GM12872 (cell line): ENCODE measurements around the gene PRDM16.

Experiments
- TF ChIP-seq, protein P1 (sequence below): IDR thresholded peaks from 3 replicates; pipeline ENCODE4 v1.5.1; 2011; ENCODE audit warnings: low read depth, mild to moderate bottlenecking, low read length, moderate library complexity; ENCODE audit not compliant: insufficient read depth

PRDM16 gene

DNA sequence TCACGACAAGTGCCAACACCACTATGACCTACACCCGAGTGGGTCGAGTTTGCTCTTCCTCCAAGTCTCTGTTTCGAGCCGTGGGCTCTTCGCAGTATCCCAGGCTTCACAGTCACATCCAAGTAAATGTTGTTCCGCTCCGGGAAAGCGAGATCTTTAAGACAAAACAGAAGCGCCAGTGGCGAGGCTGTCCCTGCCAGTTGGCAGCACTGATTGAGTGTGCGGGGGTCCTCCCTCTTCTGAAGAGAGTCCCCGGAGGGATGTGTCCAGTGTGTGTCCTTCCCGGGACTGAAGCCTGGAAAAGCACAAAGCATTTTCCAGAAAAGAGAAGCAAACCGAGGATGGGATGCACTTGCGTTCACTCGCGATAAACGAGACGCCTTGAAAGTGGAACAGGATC lies 158.9 kb downstream of the PRDM16 start:
- TF ChIP-seq, protein P1, sequence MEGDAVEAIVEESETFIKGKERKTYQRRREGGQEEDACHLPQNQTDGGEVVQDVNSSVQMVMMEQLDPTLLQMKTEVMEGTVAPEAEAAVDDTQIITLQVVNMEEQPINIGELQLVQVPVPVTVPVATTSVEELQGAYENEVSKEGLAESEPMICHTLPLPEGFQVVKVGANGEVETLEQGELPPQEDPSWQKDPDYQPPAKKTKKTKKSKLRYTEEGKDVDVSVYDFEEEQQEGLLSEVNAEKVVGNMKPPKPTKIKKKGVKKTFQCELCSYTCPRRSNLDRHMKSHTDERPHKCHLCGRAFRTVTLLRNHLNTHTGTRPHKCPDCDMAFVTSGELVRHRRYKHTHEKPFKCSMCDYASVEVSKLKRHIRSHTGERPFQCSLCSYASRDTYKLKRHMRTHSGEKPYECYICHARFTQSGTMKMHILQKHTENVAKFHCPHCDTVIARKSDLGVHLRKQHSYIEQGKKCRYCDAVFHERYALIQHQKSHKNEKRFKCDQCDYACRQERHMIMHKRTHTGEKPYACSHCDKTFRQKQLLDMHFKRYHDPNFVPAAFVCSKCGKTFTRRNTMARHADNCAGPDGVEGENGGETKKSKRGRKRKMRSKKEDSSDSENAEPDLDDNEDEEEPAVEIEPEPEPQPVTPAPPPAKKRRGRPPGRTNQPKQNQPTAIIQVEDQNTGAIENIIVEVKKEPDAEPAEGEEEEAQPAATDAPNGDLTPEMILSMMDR: no peak

DNA sequence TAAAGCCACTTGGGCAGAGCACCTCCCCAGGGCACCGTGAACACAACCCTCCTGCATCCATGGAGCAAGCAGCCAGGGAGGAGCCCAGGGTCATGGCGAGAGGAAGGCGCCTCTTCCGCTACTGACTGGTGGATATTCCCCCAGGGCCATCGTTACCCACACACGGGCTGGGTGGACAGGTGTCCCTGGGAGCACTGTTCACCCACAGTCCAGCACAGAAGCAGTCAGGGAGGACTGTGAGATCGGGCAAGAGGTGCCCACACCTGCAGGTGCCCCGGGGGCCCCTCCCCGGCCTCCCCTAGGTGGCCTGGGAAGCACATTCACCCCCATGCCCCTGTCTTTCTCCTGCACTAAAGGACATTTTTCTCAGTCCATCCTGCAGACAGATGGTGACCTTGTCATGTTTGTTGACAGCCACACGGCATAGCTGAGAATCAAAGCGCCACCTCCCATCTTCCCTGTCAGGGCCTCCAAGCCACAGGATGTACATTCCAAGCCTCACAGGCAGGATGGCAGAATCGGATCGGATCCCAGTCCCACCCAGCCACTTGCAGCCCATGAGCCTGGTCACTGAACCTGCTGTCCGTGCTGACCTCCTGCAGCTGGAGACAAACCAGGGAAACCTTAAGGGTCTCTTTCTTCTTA lies 160.2 kb downstream of the PRDM16 start:
- TF ChIP-seq, protein P1: no peak

DNA sequence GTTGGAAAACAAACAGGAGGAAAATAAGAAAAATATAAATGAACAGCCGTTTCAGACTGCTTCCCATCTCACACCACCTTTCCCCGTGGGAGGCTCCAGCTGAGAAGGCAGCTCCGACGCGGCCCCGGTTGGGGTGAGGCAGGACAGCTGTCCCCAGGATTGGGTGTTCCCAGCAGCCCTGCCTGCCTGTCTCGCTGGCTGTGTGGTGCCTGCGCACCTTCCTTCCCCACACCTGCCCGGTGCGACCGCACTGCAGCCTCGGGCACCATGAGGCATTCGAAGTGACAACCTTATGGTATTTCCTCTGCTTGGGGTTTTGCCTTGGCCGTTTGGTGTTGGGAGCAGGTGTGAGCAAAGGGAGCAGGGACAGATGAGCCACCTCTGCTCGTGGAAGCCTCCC lies 161.6 kb downstream of the PRDM16 start:
- TF ChIP-seq, protein P1: no peak

DNA sequence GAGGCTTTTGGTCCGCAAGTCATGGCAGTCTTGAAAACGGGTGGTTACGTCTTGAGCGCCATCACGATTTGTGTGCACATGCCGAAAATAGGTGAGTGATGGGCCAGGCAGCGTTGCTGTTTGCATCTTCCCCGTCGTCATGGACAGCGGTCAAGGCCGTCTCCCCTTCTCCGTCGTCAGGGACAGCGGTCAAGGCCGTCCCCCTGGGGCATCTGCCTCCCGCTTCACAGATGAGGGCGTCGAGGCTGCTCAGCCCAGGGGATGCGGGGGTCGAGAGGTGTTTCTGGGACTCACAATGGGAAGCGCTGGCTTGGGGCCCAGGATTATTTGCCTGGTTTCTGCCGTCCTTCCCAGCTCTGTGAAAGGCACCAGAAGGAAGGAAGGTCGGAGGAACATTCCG lies 162.2 kb downstream of the PRDM16 start:
- TF ChIP-seq, protein P1: no peak

DNA sequence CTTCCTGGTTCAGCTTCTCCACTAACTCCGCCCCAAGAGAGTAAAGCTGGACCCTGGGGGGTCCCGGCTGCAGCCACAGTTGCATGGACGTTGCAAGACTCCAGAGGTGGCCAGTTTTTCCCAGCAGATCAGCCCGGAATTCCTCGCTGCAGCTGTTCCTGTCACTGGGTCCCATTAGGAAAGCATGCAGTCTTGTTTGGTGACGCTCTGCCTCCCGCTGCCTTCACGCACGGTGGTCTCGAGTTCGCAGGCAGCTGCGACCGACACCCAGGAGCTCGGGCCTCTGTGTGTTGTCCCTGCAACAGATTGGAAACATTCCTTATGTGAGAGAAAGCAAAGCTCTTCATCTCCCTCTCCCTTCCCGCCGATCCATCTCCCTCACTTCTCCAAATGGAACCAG lies 162.8 kb downstream of the PRDM16 start:
- TF ChIP-seq, protein P1: no peak

DNA sequence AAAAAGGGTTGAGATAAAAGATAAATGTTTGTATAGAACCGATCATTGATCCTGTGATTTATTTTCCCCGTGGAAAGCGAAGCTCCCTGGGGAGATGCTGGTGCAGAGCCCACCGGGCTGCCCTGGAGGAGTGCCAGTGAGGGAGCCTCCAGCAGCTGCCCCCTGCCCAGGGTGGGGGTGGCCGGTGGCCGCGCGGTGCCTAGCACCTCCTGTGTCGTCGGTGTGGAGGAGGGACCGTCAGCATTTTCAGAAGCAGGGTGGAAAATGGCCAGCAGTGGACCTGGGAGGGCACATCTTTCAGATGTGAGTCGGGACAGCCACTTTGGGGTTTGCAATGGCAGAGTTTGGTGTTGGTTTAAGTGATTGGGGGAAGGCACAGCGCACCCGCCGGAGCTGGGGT lies 164.0 kb downstream of the PRDM16 start:
- TF ChIP-seq, protein P1: no peak

DNA sequence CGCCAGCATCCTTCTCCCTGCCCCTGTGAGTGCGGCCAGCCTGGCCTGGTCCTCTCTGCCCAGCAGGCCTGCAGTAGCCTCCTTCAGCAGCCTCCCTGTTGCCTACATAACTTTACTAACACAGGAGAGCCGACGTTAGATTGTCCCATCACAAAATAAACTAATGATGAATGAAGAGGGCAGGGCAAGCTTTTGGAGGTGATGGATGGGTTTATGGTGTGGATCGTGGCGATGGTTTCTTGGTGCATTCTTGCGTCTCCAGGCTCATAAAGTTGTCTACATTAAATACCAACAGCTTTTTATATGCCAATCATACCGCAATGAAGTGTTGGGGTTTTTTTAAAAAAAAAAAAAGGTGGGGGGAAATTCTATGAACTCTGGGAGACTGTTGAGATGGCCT lies 164.5 kb downstream of the PRDM16 start:
- TF ChIP-seq, protein P1: no peak
